Vagina (tissue), 2 donors: Measurements from ENCODE around the gene BICC1.

Experiments used
- POLR2A ChIP-seq, 2 donors: fragments of 450-650 bp; IDR thresholded peaks; one replicate each; pipeline ENCODE4 v1.6.1; 2017; ENCODE audit warnings: antibody characterized with exemption in 2 of 2, mild to moderate bottlenecking in 2 of 2, moderate library complexity in 2 of 2
- POLR2AphosphoS5 ChIP-seq, 2 donors: sonication (generic); formaldehyde crosslinking; IDR thresholded peaks; one replicate each; pipeline ENCODE4 v1.9.0; 2017; ENCODE audit warnings: antibody characterized with exemption in 2 of 2, mild to moderate bottlenecking in 2 of 2, low read depth in 1 of 2; ENCODE audit not compliant: insufficient read depth in 1 of 2
- TF ChIP-seq, protein P1 (sequence below), 3 experiments: fragments of 450-650 bp in 2 of 3; fragments of 200-600 bp in 1 of 3; sonication (generic) in 1 of 3; IDR thresholded peaks; one replicate each; pipeline ENCODE4 v1.5.1; 2017 to 2019; ENCODE audit warnings: antibody characterized with exemption in 3 of 3, mild to moderate bottlenecking in 2 of 3, moderate library complexity in 2 of 3

DNA sequence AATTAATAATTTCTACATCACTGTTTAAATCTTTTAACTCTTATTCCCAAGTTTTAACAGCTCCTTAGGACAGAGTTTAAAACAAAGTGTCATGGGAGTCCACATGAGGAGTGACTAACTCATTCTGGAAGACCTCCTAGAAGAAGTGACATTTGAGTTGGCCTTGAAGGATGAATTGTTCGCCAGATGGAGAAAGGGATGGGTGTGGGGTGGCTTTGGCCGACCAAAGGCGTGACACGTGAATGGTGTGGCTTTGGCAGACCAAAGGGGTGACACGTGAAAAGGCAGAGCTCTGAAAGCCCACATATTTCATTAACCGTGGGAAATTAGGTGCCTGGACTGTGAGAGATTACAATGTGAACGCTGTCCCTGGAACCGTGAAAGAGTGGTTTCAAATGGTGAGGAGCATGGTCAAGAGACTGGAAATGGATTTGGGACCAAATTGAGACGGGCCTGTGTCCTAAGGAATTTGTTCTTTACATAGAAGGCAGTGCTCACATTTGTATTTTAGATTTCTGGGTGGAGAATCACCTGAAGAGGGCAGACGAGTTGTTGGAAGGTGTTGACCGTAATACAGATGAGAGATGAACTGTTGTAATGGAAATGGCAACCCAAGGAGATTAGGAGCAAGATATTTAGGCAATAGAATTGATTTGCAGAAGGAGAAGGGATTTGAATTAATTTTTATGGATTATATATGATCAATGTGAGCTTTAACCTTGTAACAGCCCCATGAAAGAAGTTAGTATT is 228.1 kb downstream of the BICC1 start:
- TF ChIP-seq, protein P1, sequence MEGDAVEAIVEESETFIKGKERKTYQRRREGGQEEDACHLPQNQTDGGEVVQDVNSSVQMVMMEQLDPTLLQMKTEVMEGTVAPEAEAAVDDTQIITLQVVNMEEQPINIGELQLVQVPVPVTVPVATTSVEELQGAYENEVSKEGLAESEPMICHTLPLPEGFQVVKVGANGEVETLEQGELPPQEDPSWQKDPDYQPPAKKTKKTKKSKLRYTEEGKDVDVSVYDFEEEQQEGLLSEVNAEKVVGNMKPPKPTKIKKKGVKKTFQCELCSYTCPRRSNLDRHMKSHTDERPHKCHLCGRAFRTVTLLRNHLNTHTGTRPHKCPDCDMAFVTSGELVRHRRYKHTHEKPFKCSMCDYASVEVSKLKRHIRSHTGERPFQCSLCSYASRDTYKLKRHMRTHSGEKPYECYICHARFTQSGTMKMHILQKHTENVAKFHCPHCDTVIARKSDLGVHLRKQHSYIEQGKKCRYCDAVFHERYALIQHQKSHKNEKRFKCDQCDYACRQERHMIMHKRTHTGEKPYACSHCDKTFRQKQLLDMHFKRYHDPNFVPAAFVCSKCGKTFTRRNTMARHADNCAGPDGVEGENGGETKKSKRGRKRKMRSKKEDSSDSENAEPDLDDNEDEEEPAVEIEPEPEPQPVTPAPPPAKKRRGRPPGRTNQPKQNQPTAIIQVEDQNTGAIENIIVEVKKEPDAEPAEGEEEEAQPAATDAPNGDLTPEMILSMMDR (IDR thresholded peaks at IDR 0.05): no peak
- TF ChIP-seq POLR2AphosphoS5 (IDR thresholded peaks at IDR 0.05; ENCODE audit: insufficient read depth in 1 of 2, low read depth in 1 of 2) (no peak), POLR2A (IDR thresholded peaks at IDR 0.05) (no peak)
